Heart left ventricle (tissue), 13 donors: ENCODE measurements around the gene ENPP6.

ENCODE experiments used
- POLR2A ChIP-seq, 2 donors: fragments of 450-650 bp; IDR thresholded peaks; one replicate each; pipeline ENCODE4 v1.6.1; 2017; ENCODE audit warnings: antibody characterized with exemption in 2 of 2, mild to moderate bottlenecking in 2 of 2, moderate library complexity in 2 of 2
- TF ChIP-seq, protein P1 (sequence below), 12 donors: fragments of 200-600 bp; sonication (generic) in 4 of 12; IDR thresholded peaks; one replicate each; pipeline versions ENCODE4 v1.5.0 to v1.8.0; 2018 to 2022; ENCODE audit warnings: antibody characterized with exemption in 12 of 12, mild to moderate bottlenecking in 5 of 12
- donor health status: ischemic (EF 13 %, LVEDD 7.1; RV severe dilation, severe dysfunction).
- donor health status: DM: no; HTN: yes; CAD: no.
- donor health status: DM: no; HTN: no; CAD: no.
- donor health status: ischemic (EF 25% LVEDD 6.9; RV normal size, moderate dysfunction).
- donor health status: ischemic (EF 25% LVEDD 5.7; RV mildly dilated, moderate dysfunction).
- donor health status: ischemic (EF 35%, LVEDD 5.7; RV mildly dilated, moderate dysfunction).
- donor health status: nonischemic (EF 11% LVEDD 7.7; RV severe dilation, severe dysfunction).
- donor health status: DM: yes; HTN: yes; CAD: no.
- donor health status: PGD.
- donor health status: ischemic (EF 29% LVEDD 5.4; RV normal size, mild dysfunction).
- donor health status: nonischemic (EF 23%, LVEDD 6.1; RV moderate dilation, normal function).

GRCh38 chr4:184255871-184256642 lies 38.4 kb upstream of the ENPP6 start:
- TF ChIP-seq, protein P1, sequence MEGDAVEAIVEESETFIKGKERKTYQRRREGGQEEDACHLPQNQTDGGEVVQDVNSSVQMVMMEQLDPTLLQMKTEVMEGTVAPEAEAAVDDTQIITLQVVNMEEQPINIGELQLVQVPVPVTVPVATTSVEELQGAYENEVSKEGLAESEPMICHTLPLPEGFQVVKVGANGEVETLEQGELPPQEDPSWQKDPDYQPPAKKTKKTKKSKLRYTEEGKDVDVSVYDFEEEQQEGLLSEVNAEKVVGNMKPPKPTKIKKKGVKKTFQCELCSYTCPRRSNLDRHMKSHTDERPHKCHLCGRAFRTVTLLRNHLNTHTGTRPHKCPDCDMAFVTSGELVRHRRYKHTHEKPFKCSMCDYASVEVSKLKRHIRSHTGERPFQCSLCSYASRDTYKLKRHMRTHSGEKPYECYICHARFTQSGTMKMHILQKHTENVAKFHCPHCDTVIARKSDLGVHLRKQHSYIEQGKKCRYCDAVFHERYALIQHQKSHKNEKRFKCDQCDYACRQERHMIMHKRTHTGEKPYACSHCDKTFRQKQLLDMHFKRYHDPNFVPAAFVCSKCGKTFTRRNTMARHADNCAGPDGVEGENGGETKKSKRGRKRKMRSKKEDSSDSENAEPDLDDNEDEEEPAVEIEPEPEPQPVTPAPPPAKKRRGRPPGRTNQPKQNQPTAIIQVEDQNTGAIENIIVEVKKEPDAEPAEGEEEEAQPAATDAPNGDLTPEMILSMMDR (IDR thresholded peaks at IDR 0.05): no peak
- no peak for TF ChIP-seq POLR2A (IDR thresholded peaks at IDR 0.05)
